H1 (cell line): ENCODE results near the gene IGSF23. TPM values are rescaled to one million over a fixed set of nuclear protein-coding genes. Genes with fewer than 3 reads are reported as not detected.

Experiments used
- ASH2L ChIP-seq: fragments of 200-600, 300-600 bp; sonication (generic); IDR thresholded peaks from one replicate; pipeline ENCODE4 v1.7.1; 2017; ENCODE audit warnings: low read length
- CBX5 ChIP-seq: fragments of 300-800, 300-1000 bp; sonication (generic); IDR thresholded peaks from 2 replicates; pipeline ENCODE4 v1.7.1; 2016; ENCODE audit warnings: antibody characterized with exemption, low read length, low read depth
- CTCF ChIP-seq, 3 experiments: IDR thresholded peaks; 1 replicate in 2 of 3; 2 replicates in 1 of 3; pipeline versions ENCODE4 v1.5.1 to v1.6.1; 2011; ENCODE audit warnings: low read length in 3 of 3, mild to moderate bottlenecking in 3 of 3, inconsistent platforms in 2 of 3, low read depth in 1 of 3, moderate library complexity in 1 of 3; ENCODE audit not compliant: insufficient read depth in 1 of 3; ENCODE audit errors: control extremely low read depth in 1 of 3
- EGR1 ChIP-seq: IDR thresholded peaks from 2 replicates; pipeline ENCODE4 v1.6.1; 2011; ENCODE audit warnings: low read depth, low read length, borderline replicate concordance
- RAD21 ChIP-seq, 2 experiments: IDR thresholded peaks in 1 of 2; conservative IDR thresholded peaks in 1 of 2; 2 replicates each; pipeline ENCODE4 v1.6.1; 2011; ENCODE audit warnings: low read depth in 2 of 2, low read length in 2 of 2, improper control_type of control experiment in 1 of 2, inconsistent platforms in 1 of 2, mild to moderate bottlenecking in 1 of 2, moderate library complexity in 1 of 2
- SIX5 ChIP-seq: IDR thresholded peaks from 2 replicates; pipeline ENCODE4 v1.6.1; 2011; ENCODE audit warnings: mild to moderate bottlenecking, low read depth, low read length
- SP2 ChIP-seq: IDR thresholded peaks from 2 replicates; pipeline ENCODE4 v1.6.1; 2012; ENCODE audit warnings: mild to moderate bottlenecking, low read length, inconsistent platforms
- SP4 ChIP-seq: IDR thresholded peaks from 2 replicates; pipeline ENCODE4 v1.6.1; 2012; ENCODE audit warnings: low read length, inconsistent platforms
- SUZ12 ChIP-seq: fragments of 200-600 bp; sonication (generic); IDR thresholded peaks from 2 replicates; pipeline ENCODE4 v1.6.1; 2012; ENCODE audit warnings: mild to moderate bottlenecking, inconsistent platforms, low read length, moderate library complexity, mixed read lengths
- USF2 ChIP-seq: IDR thresholded peaks from 2 replicates; pipeline ENCODE4 v1.6.1; 2011; ENCODE audit warnings: low read length, improper control_type of control experiment
- polyA plus RNA-seq, 7 experiments: library from polyadenylated mRNA; depleted of rRNA in 3 of 7; stranded (reverse) in 5 of 7; unstranded in 2 of 7; fragments of >200 nt in 5 of 7; fragments of 200-250 nt in 2 of 7; gene quantifications; 1 replicate in 5 of 7; 2 replicates in 1 of 7; 4 replicates in 1 of 7; pipeline versions ENCODE4 v1.2.1 to v1.2.3, GENCODE V29; 2011 to 2013; ENCODE audit warnings: missing spikeins in 2 of 7, mixed read lengths in 2 of 7
- total RNA-seq: library from RNA; stranded (reverse); fragmentation: NEBNext Ultra II Directional; extraction: Animal tissue kit (Norgen Biotek cat#: 25700); gene quantifications from 2 replicates; pipeline ENCODE4 v1.2.1, GENCODE V29; 2021

The IGSF23 gene
- total and polyA plus RNA-seq, 2 of the 8 experiments (the other 6 are each of a cell fraction or from before 2014, with no cell fraction given): not detected

- TF ChIP-seq CTCF (IDR thresholded peaks at IDR 0.05; ENCODE audit: control extremely low read depth in 1 of 3, insufficient read depth in 1 of 3, low read depth in 1 of 3, low read length in 3 of 3) (no peak), CBX5 (no peak), ASH2L (no peak), SIX5 (no peak), SP4 (no peak), EGR1 (no peak), RAD21 (IDR thresholded peaks at IDR 0.05 in 1 of 2, conservative IDR thresholded peaks at IDR 0.05 in 1 of 2; ENCODE audit: low read depth in 2 of 2, low read length in 2 of 2) (no peak), SUZ12 (no peak), USF2 (no peak), SP2 (no peak)
- TF ChIP-seq, all 59 proteins: peak for 0
Observed at GRCh38 chr19:44683434-44684210, 70.3 kb downstream of the IGSF23 start (continued).
